ENCODE measurements around the gene SLX1A.
"Not testable (repeated sequence)": the region's sequence is repeated elsewhere in the genome, so short reads cannot be mapped to it uniquely, and the experiment has no call there.

The SLX1A gene

GRCh38 chr16:30193615-30194014 lies at the start of gene SLX1A, which contains the start of gene BOLA2B:
SLX1A (plus strand) TSS chr16:30193875; CDS start chr16:30194085, 210 bp downstream.
BOLA2B (minus strand) TSS chr16:30193666; CDS start chr16:30193595, 71 bp downstream.
- FAIRE-seq = peak; percentile 98

DNA sequence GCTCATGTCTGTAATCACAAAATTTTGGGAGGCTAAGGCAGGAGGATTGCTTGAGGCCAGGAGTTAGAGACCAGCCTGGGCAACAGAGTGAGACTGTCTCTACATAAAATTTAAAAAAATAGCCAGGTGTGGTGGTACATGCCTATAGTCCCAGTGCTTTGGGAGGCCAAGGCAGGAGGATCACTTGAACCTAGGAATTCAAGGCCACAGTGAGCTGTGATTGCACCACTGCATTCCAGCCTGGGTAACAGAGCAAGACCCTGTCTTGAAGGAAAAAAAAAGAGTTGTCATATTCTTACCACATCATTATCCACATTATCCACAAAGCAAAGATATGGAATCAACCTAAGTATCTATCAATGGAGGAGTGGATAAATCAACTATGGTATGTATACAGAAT lies 49.7 kb upstream of the SLX1A start:
- FAIRE-seq = no peak

GRCh38 chr16:30144917-30145316 lies 48.8 kb upstream of the SLX1A start:
- FAIRE-seq = peak; percentile 94

GRCh38 chr16:30145657-30146056 lies 48.0 kb upstream of the SLX1A start:
- no peak for FAIRE-seq

GRCh38 chr16:30147843-30148510 lies 45.7 kb upstream of the SLX1A start:
- FAIRE-seq = no peak

GRCh38 chr16:30149250-30149930 lies 44.3 kb upstream of the SLX1A start:
- no peak for FAIRE-seq

- no peak for FAIRE-seq
Measured at GRCh38 chr16:30151091-30151490, 42.6 kb upstream of the SLX1A start.

GRCh38 chr16:30152517-30152916 lies 41.2 kb upstream of the SLX1A start:
- no peak for FAIRE-seq

- FAIRE-seq = no peak
Measured at GRCh38 chr16:30155188-30155587, 38.5 kb upstream of the SLX1A start.

- FAIRE-seq = no peak
Measured at GRCh38 chr16:30157214-30157613, 36.5 kb upstream of the SLX1A start.

DNA sequence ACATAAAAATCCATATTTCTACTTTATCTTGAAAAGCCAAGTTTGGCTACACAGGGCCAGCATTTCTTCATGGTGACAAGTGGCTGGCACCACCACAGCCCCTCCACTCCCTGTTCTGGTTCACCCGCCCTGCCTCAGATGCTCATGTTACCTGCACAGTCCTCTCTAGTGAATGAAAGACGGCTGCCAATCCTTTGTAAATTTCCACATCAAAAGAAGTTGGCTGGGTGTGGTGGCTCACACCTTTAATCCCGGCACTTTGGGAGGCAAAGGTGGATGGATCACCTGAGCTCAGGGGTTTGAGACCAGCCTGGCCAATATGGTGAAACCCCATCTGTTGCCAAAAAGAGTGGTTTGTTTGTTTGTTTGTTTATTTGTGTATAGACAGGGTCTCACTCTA lies 30.1 kb upstream of the SLX1A start:
- FAIRE-seq = no peak

DNA sequence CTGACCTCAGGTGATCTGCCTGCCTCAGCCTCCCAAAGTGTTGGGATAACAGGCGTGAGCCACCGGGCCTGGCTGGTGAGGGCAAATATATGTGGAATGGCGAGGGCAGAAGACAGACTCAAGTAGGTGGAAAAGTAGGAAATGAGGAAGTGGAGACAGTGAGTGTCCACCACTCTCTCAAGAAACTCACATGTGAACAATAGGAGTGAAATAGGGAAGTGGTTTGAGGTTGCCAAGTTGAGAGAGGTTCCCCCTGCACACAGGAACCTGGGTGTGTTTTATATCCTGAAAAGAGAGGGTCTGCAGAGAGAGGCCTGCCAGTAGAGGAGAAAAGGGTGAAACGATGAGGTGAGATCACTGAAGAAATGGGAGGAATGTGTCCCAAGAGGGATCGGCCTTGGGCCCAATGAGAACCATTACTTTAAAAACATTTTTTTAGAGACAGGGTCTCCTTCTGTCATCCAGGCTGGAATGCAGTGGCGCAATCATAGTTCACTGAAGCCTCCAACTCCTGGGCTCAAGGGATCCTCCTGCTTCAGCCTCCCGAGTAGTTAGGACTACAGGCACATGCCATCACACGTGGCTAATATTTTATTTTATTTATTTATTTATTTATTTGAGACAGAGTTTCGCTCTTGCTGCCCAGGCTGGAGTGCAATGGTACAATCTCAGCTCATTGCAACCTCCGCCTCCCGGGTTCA lies 27.3 kb upstream of the SLX1A start:
- FAIRE-seq = no peak

- FAIRE-seq = not testable (repeated sequence)
Measured at GRCh38 chr16:30168746-30169145, 24.9 kb upstream of the SLX1A start.

DNA sequence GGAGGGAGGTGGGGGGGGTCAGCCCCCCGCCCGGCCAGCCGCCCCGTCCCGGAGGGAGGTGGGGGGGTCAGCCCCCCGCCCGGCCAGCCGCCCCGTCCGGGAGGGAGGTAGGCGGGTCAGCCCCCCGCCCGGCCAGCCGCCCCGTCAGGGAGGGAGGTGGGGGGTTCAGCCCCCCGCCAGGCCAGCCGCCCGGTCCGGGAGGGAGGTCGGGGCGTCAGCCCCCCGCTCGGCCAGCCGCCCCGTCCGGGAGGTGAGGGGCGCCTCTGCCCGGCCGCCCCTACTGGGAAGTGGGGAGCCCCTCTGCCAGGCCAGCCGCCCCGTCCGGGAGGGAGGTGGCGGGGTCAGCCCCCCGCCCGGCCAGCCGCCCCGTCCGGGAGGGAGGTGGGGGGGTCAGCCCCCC lies 24.3 kb upstream of the SLX1A start:
- FAIRE-seq = not testable (repeated sequence)

GRCh38 chr16:30170145-30170544 lies 23.5 kb upstream of the SLX1A start:
- FAIRE-seq = not testable (repeated sequence)

GRCh38 chr16:30173054-30173453 lies 20.6 kb upstream of the SLX1A start:
- FAIRE-seq = no peak

DNA sequence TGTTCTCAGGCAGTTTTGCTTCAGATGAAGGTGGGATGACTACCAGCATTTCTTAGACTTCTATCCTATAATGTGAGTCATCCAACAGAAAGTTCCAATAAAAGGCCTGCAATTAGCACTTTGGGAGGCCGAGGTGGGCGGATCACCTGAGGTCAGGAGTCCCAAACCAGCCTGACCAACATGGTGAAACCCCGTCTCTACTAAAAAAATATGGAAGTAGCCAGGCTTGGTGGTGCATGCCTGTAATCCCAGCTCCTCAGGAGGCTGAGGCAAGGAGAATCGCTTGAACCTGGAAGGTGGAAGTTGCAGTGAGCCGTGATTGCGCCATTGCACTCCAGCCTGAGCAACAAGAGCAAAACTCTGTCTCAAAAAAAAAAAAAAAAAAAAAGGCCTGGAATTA lies 16.8 kb upstream of the SLX1A start:
- not testable (repeated sequence) for FAIRE-seq

DNA sequence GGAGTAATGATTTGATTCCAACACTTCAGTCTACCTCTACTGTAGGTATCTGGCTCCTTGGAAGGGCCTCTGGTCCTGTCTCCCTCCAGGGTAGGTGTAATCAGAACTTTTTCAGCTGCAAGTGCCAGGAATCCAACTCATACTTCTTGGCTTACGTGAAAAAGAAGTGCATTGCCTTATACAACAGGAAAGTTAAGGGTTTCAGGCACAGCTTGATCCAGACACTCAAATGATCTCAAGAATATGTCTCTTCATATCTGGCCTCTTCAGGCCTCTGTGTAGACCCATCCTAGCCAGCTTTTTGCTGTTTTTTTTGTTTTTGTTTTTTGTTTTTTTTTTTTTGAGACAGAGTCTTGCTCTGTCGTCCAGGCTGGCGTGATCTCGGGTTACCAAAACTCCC lies 14.5 kb upstream of the SLX1A start:
- FAIRE-seq = no peak

GRCh38 chr16:30179931-30180330 lies 13.7 kb upstream of the SLX1A start:
- no peak for FAIRE-seq

DNA sequence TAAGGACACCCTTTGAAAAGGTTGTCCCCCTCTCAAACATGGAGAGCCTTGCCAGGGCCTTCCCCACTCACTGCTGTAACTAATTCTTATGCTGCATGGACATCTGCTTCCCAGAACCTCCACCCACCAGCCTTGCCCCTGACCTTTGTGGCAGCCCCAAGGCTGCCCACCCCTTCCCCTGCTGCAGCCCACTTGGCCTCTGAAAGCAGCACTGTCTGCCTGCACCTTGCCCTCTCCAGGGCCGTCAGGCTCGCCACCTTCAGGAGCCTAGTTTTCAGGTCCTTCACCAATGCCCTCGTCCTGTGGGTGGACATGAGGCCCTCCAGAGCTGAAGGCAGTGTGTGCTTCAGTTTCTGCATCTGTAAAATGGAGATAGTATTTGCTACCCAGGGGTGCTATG lies 12.9 kb upstream of the SLX1A start:
- no peak for FAIRE-seq

DNA sequence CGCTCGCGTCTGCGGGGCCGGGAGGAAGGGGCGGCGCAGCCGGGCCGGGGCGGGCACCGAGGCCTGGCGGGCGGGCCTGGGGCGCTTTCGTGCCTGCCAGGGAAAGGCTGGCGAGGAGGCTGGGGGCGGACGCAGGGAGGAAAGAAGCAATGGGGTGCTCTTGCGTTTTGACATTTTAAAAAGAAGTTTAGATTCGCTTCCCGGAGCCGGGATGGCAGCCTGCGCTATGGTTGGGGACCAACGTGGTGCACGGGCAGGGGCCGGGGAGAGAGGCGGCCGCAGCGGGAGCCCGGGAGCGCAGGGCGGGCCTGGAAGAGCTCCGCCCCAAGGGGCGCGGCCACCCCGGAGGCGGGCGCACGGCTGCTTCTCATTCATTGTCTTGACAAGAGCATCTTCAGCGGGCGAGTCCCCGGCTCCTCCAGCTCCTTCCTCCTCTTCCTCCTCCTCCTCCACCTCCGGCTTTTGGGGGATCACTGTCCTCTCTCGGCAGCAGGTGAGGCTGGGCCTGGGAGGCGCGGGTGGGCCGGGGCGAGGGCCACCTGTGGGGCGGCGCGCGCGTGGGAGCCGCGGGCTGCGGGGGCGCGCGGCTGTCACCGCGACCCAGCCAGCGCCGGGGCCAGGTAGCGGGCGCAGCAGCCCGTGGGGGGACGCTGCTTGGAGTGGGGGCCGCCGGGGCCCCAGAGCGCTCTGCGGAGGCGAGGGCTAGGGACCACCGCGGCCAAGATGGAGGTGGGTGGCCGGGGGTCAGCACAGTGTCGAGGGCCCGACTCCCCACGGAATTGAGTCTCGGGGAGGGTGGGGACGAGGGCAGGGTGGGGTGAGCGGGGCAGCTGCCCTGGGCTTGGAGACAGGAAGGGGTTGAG lies 10.2 kb upstream of the SLX1A start, which contains the start of gene CORO1A:
Gene CORO1A, plus strand, starts transcription at position 370 of the 863 bp plus-strand sequence. CDS start 1,608 bp downstream, outside the sequence.
- FAIRE-seq = no peak

DNA sequence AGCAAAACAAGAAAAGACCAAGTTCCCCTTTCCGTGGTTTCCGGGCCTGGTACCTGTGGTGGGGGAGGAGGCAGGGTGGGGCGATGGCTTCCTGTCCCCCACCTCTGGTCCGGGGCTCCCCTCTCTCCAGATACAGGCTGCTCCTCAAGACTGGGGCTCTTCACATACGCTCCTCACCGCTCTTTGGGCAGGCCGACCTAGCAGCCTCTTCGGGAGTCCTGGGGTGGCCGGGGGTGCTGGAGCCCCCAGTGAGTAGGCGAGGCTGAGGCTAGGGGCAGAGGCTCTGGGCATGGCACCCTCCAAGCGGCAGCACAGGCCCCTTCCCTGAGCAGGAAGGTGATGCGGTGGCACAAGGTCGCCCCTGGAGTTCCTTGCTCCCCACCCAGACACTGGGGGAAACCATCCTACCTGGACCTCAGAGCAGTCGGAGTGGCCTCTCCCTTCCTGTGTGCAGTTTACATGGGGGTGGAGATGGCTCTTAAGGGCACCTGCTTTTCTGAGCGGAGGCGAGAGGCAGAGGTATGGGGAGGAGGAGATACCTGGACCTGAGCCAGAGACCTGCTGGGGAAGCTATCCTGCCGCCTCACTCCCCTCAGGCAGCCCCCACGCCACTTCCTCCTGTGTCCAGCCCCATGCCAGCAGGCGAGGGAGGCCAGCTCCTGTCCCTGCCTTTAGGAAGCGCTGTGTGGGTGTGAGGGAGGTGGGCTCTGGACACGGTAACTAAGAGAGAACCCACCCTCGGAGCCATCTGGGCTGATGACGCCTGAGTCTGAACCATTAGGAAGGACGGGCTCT lies 9.4 kb upstream of the SLX1A start:
- no peak for FAIRE-seq
